HL-60 (cell line): ENCODE measurements around the gene CLN6.
"Not testable (repeated sequence)": the region's sequence is repeated elsewhere in the genome, so short reads cannot be mapped to it uniquely, and the experiment has no call there.

ENCODE experiments used
- DNase-seq, 2 experiments: peaks; one replicate each; pipeline ENCODE4 v3.0.0-alpha.2; 2010 to 2020; ENCODE audit warnings: low read depth in 1 of 2, low spot score in 1 of 2
- H3K27ac ChIP-seq: fragments of 250-450 bp; sonication (Bioruptor Pico); replicated peaks from 2 replicates; pipeline ENCODE4 v1.5.1; 2020; ENCODE audit warnings: mild to moderate bottlenecking, moderate library complexity
- H3K27me3 ChIP-seq: fragments of 250-450 bp; sonication (Bioruptor Pico); 2 replicates; pipeline ENCODE4 v1.5.1; 2021; ENCODE audit warnings: mild to moderate bottlenecking, moderate library complexity; ENCODE audit not compliant: insufficient read depth, poor library complexity, severe bottlenecking
- H3K4me3 ChIP-seq: replicated peaks from 2 replicates; pipeline ENCODE4 v1.5.1; 2011; ENCODE audit warnings: mild to moderate bottlenecking, control low read depth, low read length; ENCODE audit not compliant: insufficient read depth
- GABPA ChIP-seq: IDR thresholded peaks from 2 replicates; pipeline ENCODE4 v1.6.1; 2012; ENCODE audit warnings: low read depth
- POLR2AphosphoS5 ChIP-seq: IDR thresholded peaks from 2 replicates; pipeline ENCODE4 v1.6.1; 2012; ENCODE audit warnings: low read depth
- SPI1 ChIP-seq: IDR thresholded peaks from 2 replicates; pipeline ENCODE4 v1.6.1; 2012; ENCODE audit warnings: low read depth, mild to moderate bottlenecking, borderline replicate concordance
- TF ChIP-seq, protein P1 (sequence below): IDR thresholded peaks from 2 replicates; pipeline ENCODE4 v1.6.1; 2012; ENCODE audit warnings: low read depth; ENCODE audit not compliant: insufficient replicate concordance
- TF ChIP-seq, protein P2 (sequence below): IDR thresholded peaks from one replicate; pipeline ENCODE4 v1.5.1; 2011; ENCODE audit warnings: low read length, control low read depth, inconsistent platforms; ENCODE audit not compliant: insufficient read depth

The CLN6 gene

DNA sequence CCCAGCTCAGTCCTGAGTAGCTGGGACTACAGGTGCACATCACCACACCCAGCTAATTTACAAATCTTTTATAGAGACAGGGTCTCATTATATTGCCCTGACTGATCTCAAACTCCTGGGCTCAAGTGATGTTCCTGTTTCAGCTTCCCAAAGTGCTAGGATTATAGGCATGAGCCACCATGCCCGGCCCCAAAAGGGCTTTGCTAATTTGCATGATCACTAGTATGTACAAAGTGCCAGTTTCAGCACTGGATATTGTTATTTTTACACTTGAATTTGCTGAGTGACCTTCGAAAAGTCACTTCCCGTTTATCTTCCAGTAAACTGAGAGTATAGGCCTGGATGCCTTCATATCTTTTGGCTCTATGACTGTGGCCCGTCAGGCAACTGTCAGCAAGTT is 12.2 kb downstream of the CLN6 start:
- TF ChIP-seq, protein P1, sequence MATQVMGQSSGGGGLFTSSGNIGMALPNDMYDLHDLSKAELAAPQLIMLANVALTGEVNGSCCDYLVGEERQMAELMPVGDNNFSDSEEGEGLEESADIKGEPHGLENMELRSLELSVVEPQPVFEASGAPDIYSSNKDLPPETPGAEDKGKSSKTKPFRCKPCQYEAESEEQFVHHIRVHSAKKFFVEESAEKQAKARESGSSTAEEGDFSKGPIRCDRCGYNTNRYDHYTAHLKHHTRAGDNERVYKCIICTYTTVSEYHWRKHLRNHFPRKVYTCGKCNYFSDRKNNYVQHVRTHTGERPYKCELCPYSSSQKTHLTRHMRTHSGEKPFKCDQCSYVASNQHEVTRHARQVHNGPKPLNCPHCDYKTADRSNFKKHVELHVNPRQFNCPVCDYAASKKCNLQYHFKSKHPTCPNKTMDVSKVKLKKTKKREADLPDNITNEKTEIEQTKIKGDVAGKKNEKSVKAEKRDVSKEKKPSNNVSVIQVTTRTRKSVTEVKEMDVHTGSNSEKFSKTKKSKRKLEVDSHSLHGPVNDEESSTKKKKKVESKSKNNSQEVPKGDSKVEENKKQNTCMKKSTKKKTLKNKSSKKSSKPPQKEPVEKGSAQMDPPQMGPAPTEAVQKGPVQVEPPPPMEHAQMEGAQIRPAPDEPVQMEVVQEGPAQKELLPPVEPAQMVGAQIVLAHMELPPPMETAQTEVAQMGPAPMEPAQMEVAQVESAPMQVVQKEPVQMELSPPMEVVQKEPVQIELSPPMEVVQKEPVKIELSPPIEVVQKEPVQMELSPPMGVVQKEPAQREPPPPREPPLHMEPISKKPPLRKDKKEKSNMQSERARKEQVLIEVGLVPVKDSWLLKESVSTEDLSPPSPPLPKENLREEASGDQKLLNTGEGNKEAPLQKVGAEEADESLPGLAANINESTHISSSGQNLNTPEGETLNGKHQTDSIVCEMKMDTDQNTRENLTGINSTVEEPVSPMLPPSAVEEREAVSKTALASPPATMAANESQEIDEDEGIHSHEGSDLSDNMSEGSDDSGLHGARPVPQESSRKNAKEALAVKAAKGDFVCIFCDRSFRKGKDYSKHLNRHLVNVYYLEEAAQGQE = no peak
- TF ChIP-seq GABPA (no peak), POLR2AphosphoS5 (no peak), SPI1 (no peak)
- TF ChIP-seq, protein P2, sequence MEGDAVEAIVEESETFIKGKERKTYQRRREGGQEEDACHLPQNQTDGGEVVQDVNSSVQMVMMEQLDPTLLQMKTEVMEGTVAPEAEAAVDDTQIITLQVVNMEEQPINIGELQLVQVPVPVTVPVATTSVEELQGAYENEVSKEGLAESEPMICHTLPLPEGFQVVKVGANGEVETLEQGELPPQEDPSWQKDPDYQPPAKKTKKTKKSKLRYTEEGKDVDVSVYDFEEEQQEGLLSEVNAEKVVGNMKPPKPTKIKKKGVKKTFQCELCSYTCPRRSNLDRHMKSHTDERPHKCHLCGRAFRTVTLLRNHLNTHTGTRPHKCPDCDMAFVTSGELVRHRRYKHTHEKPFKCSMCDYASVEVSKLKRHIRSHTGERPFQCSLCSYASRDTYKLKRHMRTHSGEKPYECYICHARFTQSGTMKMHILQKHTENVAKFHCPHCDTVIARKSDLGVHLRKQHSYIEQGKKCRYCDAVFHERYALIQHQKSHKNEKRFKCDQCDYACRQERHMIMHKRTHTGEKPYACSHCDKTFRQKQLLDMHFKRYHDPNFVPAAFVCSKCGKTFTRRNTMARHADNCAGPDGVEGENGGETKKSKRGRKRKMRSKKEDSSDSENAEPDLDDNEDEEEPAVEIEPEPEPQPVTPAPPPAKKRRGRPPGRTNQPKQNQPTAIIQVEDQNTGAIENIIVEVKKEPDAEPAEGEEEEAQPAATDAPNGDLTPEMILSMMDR = no peak
- no peak for DNase-seq

DNA sequence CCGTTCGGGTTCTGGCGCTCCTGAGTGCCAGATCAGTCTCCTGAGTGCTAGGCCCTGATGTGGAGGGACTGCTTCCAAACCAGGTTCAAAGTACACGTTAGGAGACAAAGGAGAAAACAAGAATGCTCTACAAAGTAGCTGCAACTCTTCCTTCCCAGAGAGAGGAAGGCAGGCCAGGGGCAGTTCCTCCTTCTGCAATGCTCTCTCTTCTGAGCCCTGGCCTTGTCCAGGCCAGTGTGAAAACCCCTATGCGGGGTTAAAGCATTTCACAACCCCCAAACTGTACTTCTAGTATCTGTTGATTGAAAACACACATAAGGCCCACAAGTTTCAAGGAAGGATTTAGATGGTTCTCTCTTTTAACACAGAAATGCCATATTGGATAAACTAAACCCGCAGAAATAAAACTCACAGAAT is 14.7 kb downstream of the CLN6 start:
- Histone ChIP-seq H3K27me3 (no peaks in the 10 kb centered on the region), H3K4me3 (no peak overlapping the region), H3K27ac (0 out of 2 replicates have a peak overlapping the region, but pooled peaks have one; percentile 0)
- no peak for DNase-seq
- peak; percentile 44; the same call in 1 of the 2 replicates for TF ChIP-seq SPI1
- TF ChIP-seq, protein P1 = no peak

More for the DNA sequence above, 12.2 kb downstream of the CLN6 start:
- Histone ChIP-seq H3K27me3 (no peaks in the 10 kb centered on the region), H3K4me3 (no peak overlapping the region), H3K27ac (no peak overlapping the region)

DNA sequence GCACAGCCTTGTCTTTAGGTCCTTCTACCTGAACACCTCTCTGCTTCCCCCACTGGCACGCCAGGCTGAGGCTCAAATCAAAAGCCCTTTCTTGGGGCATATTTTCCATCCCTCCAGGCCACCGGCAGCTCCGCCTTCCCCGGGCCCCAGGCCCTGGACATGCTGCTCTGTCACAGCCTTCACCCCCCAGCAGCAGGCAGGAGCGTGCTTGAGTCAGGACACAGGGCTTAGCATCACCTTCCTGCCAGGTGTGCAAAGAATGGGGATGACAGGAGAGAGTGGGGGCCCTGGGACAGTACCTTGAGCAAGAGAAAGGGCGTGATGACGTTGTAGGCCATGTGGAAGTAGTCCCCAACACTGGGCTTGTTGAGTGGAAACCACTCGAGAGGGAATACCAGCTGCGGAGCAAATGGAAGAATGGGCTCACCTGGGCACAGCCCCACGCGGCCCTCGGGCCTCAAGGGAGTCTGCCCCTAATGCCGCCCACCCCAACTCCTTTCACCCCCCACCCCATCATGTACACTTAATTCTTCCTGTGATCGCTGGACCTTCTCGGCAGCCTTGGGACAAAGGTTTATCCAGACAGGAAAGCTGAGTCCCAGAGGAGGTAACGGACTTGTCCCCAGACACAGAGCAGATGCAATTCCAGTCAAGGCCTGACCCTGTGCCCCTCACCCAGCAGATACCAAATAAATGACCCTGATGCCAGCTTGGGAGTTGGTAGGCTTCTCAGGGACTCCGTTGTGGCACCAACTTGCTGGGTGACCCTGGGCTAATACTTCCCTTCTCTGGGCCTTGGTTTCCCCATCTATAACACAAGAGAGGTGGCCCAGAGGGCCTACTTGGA is 15.3 kb downstream of the CLN6 start:
- DNase-seq = no peak

DNA sequence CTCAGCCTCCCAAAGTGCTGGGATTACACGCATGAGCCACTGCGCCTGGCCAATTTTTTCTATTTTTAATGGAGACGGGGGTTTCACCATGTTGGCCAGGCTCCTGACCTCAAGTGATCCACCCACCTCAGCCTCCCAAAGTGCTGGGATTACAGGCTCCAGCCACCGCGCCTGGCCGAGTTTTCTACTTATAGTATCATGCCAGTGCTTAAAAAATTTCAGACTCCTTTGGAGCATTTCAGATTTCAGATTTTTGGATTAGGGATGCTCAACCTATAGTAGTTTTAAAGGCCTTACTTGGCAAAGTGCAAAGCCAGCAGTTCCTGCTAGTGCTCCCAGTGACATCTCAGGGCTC is 16.1 kb downstream of the CLN6 start:
- not testable (repeated sequence) for H3K27me3 ChIP-seq, H3K27ac ChIP-seq, H3K4me3 ChIP-seq, DNase-seq

More for the DNA sequence above, 15.3 kb downstream of the CLN6 start:
- TF ChIP-seq GABPA = no peak
- no peak for TF ChIP-seq POLR2AphosphoS5
- no peak for TF ChIP-seq SPI1
- TF ChIP-seq, protein P1 = no peak
- TF ChIP-seq, protein P2 = no peak
- no peak overlapping the region for H3K4me3 ChIP-seq
- H3K27me3 ChIP-seq = no peaks in the 10 kb centered on the region
- 0 out of 2 replicates have a peak overlapping the region, but pooled peaks have one; percentile 0 for H3K27ac ChIP-seq
